Measurements from ENCODE around the gene TRMT6. TPM values are rescaled to one million over a fixed set of nuclear protein-coding genes. Genes with fewer than 3 reads are reported as not detected.

Gene TRMT6
- total RNA-seq, 1 experiment from 2014 or later, result 13.2 TPM

DNA sequence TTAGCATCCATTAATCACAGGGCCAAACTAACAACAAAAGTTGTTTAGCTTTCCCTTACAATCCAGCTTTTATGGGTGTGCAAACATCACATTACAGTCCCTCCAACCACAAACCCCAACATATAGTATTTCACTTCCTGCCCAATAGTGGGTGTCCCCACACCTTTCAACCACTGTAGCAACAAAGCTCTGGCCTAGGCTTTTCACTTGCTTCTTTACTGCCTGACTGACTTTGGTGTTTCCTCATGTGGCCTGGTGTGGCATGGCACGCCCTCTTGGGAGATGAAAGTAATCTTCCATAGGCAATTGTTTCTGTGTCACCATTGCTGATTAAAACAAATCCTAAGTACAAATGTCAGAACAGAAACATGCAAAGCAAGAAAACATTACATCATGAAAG lies 46.4 kb upstream of the TRMT6 start:
- Histone ChIP-seq H3K79me2 (ENCODE audit: insufficient read depth, low read length) (no peaks in the 10 kb centered on the region), H3K4me2 (ENCODE audit: low read length) (no peak overlapping the region), H3K4me3 (replicated peaks in 1 of 2; ENCODE audit: low read depth in 1 of 2, low read length in 2 of 2) (no peak overlapping the region), H3K27me3 (ENCODE audit: insufficient read depth, low read length) (no peaks in the 10 kb centered on the region), H3K27ac (ENCODE audit: low read depth, low read length) (no peak overlapping the region), H2AFZ (ENCODE audit: low read depth, low read length, poor library complexity, severe bottlenecking) (no peak overlapping the region), H3K9me2 (ENCODE audit: insufficient read depth) (no peaks in the 10 kb centered on the region), H3K9me3 (ENCODE audit: control insufficient read depth in 1 of 2, insufficient read depth in 1 of 2, low read depth in 1 of 2, low read length in 2 of 2) (no peaks in the 10 kb centered on the region), H3K9ac (ENCODE audit: low read length) (no peak overlapping the region), H3K36me3 (ENCODE audit: control insufficient read depth in 1 of 2, insufficient read depth in 2 of 2, low read length in 2 of 2) (peaks cover 22 to 31% of the 10 kb centered on the region in 2 experiments), H4K20me1 (ENCODE audit: insufficient read depth) (no peaks in the 10 kb centered on the region), H3K4me1 (ENCODE audit: control insufficient read depth in 1 of 2, insufficient read depth in 2 of 2, low read length in 2 of 2) (no peaks in the 10 kb centered on the region)
- ChIA-PET RAD21 (ENCODE audit: low non-redundant PET in 1 of 2, low total read pairs in 2 of 2, uncharacterized antibody in 2 of 2, unreplicated experiment in 2 of 2) (no interaction called here), POLR2A (interaction anchor here (0.6 kb wide), 1 partner anchor 8 kb away, joined by 3 read pairs; no protein-coding TSS in a partner anchor), CTCF (no interaction called here)
- ATAC-seq (peak; percentile 44; the same call in 1 of the 2 replicates), DNase-seq (ENCODE audit: low read depth, low spot score) (no peak)
- BruUV-seq (replicated peaks), result no TSS peak
- intact Hi-C loops (cut with micrococcal nuclease), result no loop called here
- TF ChIP-seq, protein P1, sequence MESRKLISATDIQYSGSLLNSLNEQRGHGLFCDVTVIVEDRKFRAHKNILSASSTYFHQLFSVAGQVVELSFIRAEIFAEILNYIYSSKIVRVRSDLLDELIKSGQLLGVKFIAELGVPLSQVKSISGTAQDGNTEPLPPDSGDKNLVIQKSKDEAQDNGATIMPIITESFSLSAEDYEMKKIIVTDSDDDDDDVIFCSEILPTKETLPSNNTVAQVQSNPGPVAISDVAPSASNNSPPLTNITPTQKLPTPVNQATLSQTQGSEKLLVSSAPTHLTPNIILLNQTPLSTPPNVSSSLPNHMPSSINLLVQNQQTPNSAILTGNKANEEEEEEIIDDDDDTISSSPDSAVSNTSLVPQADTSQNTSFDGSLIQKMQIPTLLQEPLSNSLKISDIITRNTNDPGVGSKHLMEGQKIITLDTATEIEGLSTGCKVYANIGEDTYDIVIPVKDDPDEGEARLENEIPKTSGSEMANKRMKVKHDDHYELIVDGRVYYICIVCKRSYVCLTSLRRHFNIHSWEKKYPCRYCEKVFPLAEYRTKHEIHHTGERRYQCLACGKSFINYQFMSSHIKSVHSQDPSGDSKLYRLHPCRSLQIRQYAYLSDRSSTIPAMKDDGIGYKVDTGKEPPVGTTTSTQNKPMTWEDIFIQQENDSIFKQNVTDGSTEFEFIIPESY (IDR thresholded peaks at IDR 0.05; ENCODE audit: extremely low read depth, insufficient replicate concordance, low read length), result no peak
- TF ChIP-seq YY1 (IDR thresholded peaks at IDR 0.05; ENCODE audit: extremely low read depth, insufficient replicate concordance, low read depth, low read length), result no peak
- TF ChIP-seq, protein P2, sequence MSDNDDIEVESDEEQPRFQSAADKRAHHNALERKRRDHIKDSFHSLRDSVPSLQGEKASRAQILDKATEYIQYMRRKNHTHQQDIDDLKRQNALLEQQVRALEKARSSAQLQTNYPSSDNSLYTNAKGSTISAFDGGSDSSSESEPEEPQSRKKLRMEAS (IDR thresholded peaks at IDR 0.05), result no peak
- no peak for TF ChIP-seq EZH2phosphoT487 (IDR thresholded peaks at IDR 0.05; ENCODE audit: borderline replicate concordance)
- TF ChIP-seq EZH2 (IDR thresholded peaks at IDR 0.05), result no peak
- no peak for TF ChIP-seq TCF7L2 (IDR thresholded peaks at IDR 0.05; ENCODE audit: borderline replicate concordance, extremely low read depth, insufficient read depth, insufficient read length)
- TF ChIP-seq ZNF274 (IDR thresholded peaks at IDR 0.05; ENCODE audit: low read depth, low read length), result no peak
- TF ChIP-seq, protein P3, sequence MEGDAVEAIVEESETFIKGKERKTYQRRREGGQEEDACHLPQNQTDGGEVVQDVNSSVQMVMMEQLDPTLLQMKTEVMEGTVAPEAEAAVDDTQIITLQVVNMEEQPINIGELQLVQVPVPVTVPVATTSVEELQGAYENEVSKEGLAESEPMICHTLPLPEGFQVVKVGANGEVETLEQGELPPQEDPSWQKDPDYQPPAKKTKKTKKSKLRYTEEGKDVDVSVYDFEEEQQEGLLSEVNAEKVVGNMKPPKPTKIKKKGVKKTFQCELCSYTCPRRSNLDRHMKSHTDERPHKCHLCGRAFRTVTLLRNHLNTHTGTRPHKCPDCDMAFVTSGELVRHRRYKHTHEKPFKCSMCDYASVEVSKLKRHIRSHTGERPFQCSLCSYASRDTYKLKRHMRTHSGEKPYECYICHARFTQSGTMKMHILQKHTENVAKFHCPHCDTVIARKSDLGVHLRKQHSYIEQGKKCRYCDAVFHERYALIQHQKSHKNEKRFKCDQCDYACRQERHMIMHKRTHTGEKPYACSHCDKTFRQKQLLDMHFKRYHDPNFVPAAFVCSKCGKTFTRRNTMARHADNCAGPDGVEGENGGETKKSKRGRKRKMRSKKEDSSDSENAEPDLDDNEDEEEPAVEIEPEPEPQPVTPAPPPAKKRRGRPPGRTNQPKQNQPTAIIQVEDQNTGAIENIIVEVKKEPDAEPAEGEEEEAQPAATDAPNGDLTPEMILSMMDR (IDR thresholded peaks at IDR 0.05 in 2 of 3, conservative IDR thresholded peaks at IDR 0.05 in 1 of 3; ENCODE audit: borderline replicate concordance in 1 of 3, insufficient read depth in 1 of 3, low read depth in 2 of 3, low read length in 2 of 3), result no peak
- TF ChIP-seq CBX3 (IDR thresholded peaks at IDR 0.05; ENCODE audit: low read depth), result no peak
- no peak for TF ChIP-seq SP1 (IDR thresholded peaks at IDR 0.05; ENCODE audit: low read depth)
- TF ChIP-seq ATF3 (IDR thresholded peaks at IDR 0.05), result no peak
- TF ChIP-seq CEBPB (IDR thresholded peaks at IDR 0.05; ENCODE audit: low read depth), result no peak
- no peak for TF ChIP-seq FOSL1 (IDR thresholded peaks at IDR 0.05; ENCODE audit: low read depth)

All from HCT116 (cell line).